HG03439 (cell line): ENCODE results near the gene EXOC4.
A peak's percentile ranks its signal among the peaks of the same experiment; 100 is the strongest.

Experiments used
- ATAC-seq: cut with Tn5 transposase; IDR thresholded peaks from one replicate; pipeline ENCODE4 v1.9.1; 2021; ENCODE audit warnings: mild to moderate bottlenecking, moderate library complexity; ENCODE audit not compliant: unreplicated experiment

Gene EXOC4

GRCh38 chr7:133853706-133854276 is 600.9 kb downstream of the EXOC4 start:
- ATAC-seq, result peak; percentile 71

DNA sequence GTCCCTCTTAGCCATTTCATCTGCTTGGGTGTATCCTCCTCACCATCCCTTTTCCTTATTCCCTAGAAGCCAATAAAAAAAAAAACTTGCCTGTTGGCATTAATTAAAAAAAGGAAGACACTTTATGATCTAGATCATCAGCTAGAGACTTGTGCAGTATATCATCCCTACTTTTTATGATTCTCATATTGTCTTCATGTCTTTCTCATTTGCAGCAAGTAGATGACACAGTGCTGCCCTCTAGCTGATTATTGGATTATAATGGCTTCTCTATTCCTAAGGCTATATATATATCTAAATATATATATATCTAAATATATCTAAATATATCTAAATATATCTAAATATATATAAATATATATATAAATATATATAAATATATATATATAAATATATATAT is 601.9 kb downstream of the EXOC4 start:
- ATAC-seq, result no peak

- no peak for ATAC-seq
Observed at GRCh38 chr7:133857376-133858119, 604.7 kb downstream of the EXOC4 start.

DNA sequence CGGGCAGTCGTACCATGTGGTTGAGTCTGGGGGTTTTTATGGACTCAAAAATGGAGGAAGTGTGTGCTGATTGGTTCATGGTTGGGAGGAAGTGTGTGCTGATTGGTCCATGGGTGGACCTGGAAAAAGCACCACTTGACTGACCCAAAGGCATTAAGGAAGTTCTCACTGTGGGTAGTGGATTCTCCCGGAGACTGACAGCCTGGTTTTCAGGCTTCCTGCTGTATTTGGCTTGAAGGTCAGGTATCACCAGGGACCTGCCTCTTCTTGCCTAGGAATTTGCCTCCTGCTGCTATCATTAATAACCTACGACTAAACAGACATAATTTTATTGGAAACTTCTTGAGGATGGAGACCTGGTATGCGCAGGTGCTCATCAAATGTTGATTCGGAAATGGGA is 605.4 kb downstream of the EXOC4 start:
- no peak for ATAC-seq

DNA sequence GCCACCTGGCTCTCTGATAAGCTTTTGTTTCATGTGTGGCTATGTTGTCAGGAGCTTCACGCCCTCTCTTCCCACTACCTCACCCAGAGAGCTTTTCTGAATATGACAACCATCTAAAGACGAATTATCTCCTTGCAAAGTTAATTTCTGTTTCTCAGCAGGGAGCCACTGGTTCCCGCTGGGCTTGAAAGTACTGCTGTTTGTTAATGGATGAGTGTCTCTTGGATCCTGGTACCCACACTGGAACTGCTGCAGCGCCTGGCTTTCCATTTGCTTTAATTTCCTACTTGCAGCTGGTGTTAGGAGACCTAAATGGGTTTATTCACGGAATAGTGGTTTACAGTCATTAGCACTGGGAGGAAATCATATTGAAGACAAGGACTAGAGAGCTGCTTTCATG is 606.4 kb downstream of the EXOC4 start:
- ATAC-seq, result no peak

DNA sequence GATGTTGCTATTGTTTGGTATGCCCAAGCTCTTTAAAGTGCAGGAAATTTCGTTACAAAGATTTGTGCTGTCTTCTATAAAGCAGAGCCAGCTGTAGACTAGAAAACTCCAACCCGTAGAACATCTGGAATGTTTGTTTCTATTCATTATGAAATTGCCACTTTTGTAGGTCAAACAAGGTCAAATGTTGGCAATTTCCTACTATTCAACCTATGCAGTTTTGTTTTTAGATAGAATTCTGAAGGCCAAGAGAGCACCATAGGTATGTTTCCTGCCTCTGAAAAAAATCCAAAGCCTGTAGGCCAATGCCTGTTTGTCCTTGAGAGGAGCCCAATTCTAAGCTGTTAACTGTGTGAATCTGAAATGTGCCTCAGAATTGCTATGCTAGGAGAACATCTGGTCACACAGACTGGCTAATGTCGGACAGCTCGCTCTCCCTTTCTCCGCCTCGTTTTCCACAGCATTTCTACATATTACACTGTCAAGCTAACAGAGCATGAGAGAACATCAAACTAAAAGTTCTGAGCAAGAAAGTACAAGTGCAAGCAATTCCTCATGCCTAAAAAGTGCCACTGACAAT is 607.1 kb downstream of the EXOC4 start:
- ATAC-seq, result no peak

GRCh38 chr7:133860628-133861335 is 607.9 kb downstream of the EXOC4 start:
- no peak for ATAC-seq

DNA sequence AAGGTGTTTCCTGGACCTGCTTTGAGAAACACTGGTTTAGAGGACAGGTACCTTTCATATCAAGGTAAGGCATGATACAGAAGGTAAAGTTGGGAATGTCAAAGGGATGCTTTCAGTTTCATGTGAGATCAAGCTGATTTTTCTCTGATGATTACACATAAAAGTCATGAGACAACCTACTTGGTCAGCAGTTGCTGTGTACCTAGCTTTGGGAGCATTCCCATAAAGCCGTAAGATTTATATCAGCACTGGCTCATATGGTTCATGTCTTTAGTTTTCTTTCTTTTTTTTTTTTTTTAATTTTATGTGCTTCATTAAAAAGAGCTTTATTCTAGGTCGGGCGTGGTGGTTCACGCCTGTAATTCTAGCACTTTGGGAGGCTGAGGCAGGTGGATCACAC is 609.0 kb downstream of the EXOC4 start:
- ATAC-seq, result no peak

- no peak for ATAC-seq
Observed at GRCh38 chr7:133863362-133864061, 610.6 kb downstream of the EXOC4 start.

DNA sequence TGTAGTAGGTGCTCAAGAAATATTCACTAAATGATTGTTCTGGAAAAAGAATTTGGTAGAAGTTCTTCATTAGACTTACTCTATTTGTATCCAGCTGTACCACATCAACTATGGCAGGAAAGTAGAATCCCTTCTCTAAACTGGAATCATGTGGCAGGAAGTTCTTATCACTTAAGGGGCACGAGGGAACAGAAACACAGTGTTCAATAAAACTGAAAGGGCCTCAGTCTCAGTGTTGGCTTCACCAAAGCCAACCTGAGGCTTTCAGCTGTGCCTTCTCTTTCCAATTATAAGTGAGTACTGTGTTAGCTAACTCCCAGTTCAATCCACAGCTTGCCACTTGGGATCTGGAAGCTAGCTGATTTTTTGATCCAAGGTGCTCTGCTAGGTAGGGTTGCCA is 616.7 kb downstream of the EXOC4 start:
- ATAC-seq, result no peak

- no peak for ATAC-seq
Observed at GRCh38 chr7:133871757-133872156, 618.9 kb downstream of the EXOC4 start.

GRCh38 chr7:133873187-133873586 is 620.3 kb downstream of the EXOC4 start:
- ATAC-seq, result no peak

- ATAC-seq, result no peak
Observed at GRCh38 chr7:133873631-133874030, 620.8 kb downstream of the EXOC4 start.

GRCh38 chr7:133883591-133883990 is 630.7 kb downstream of the EXOC4 start:
- no peak for ATAC-seq

- no peak for ATAC-seq
Observed at GRCh38 chr7:133885213-133885612, 632.3 kb downstream of the EXOC4 start.

- no peak for ATAC-seq
Observed at GRCh38 chr7:133886086-133886485, 633.2 kb downstream of the EXOC4 start.

- no peak for ATAC-seq
Observed at GRCh38 chr7:133886797-133887196, 633.9 kb downstream of the EXOC4 start.

GRCh38 chr7:133887459-133887858 is 634.6 kb downstream of the EXOC4 start:
- ATAC-seq, result no peak

- ATAC-seq, result no peak
Observed at GRCh38 chr7:133888061-133888930, 635.4 kb downstream of the EXOC4 start.

- no peak for ATAC-seq
Observed at GRCh38 chr7:133904776-133905175, 651.9 kb downstream of the EXOC4 start.
